D721Med (cell line): ENCODE data around the gene NACAD.

Source experiments
- DNase-seq: peaks from one replicate; pipeline ENCODE4 v3.0.0; 2011; ENCODE audit warnings: low spot score; ENCODE audit not compliant: insufficient read length
- FAIRE-seq: peaks from 2 replicates; lab custom pipeline; 2011; peaks lifted over from hg19 to GRCh38; lab: Jason Lieb, UNC
- CTCF ChIP-seq: IDR thresholded peaks from 2 replicates; pipeline ENCODE4 v1.5.1; 2012; ENCODE audit warnings: mild to moderate bottlenecking, control low read depth; ENCODE audit not compliant: insufficient read depth; ENCODE audit errors: missing control alignments

The NACAD gene

GRCh38 chr7:45073031-45073785 lies 15.6 kb downstream of the NACAD start:
- no peak for DNase-seq
- TF ChIP-seq CTCF, result no peak
- FAIRE-seq, result no peak

- DNase-seq (no peak), FAIRE-seq (no peak)
- TF ChIP-seq CTCF, result no peak
Observed at GRCh38 chr7:45072131-45073030, 16.4 kb downstream of the NACAD start.

- TF ChIP-seq CTCF, result no peak
- no peak for FAIRE-seq
- DNase-seq, result no peak
Observed at GRCh38 chr7:45071528-45071927, 17.2 kb downstream of the NACAD start.

GRCh38 chr7:45070254-45070642 lies 18.5 kb downstream of the NACAD start:
- FAIRE-seq (no peak), DNase-seq (no peak)
- TF ChIP-seq CTCF, result no peak

GRCh38 chr7:45069444-45070253 lies 19.1 kb downstream of the NACAD start:
- no peak for TF ChIP-seq CTCF
- FAIRE-seq (no peak), DNase-seq (no peak)

GRCh38 chr7:45068236-45069023 lies 20.3 kb downstream of the NACAD start:
- TF ChIP-seq CTCF, result no peak
- FAIRE-seq (no peak), DNase-seq (no peak)
